Renal cortical epithelial cell (primary cell): Measurements from ENCODE around the gene IL1RAPL1. TPM values are rescaled to one million over a fixed set of nuclear protein-coding genes. Genes with fewer than 3 reads are reported as not detected.

Source experiments
- DNase-seq: peaks from one replicate; pipeline ENCODE4 v3.0.0-alpha.2; 2011; ENCODE audit warnings: low read depth
- total RNA-seq: library from RNA; depleted of rRNA; stranded (reverse); fragments of >200 nt; gene quantifications from 2 replicates; pipeline ENCODE4 v1.2.3, GENCODE V29; 2014

IL1RAPL1 gene
- total RNA-seq, 1 donor from 2014 or later: 0.05 TPM

DNA sequence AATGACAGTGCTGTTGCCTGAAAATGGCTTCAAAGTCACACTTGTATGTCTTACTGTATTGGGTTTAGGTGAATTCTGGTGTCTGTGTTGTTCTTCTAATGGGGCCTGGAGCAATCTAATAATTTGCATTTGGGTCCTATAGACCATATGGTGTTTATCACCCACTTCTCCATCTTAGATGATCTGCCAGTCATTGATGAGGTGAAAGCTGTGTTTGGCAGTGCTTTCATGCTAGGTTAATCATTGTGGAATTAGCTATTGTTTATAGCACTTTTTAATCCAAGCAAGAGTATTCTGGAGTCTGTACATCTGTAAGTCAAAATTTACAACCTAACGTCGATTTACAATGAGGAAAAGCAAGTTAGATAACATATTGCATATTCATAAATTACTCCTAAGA, 1055.9 kb downstream of the IL1RAPL1 start:
- no peak for DNase-seq

DNA sequence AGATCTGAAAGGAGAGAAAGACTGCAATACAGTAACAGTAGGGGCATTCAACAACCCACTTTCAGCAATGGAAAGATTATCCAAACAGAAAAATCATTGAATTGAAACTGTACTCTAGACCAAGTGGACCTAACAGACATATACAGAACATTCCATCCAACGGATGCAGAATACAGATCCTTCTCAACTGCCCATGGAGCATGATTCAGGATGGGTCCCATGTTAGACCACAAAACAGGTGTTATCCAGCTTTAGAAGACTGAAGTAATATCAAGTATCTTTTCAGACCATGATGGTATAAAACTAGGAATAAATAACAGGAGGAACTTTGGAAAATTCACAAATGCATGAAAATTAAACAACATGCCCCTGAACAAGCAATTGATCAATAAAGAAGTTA, 1060.9 kb downstream of the IL1RAPL1 start:
- DNase-seq: no peak

GRCh38 chrX:29652484-29652883, 1065.2 kb downstream of the IL1RAPL1 start:
- peak; percentile 85 for DNase-seq

- no peak for DNase-seq
These were observed 1066.5 kb downstream of the IL1RAPL1 start for GRCh38 chrX:29653721-29654120.

GRCh38 chrX:29659911-29660310, 1072.7 kb downstream of the IL1RAPL1 start:
- DNase-seq: no peak

DNA sequence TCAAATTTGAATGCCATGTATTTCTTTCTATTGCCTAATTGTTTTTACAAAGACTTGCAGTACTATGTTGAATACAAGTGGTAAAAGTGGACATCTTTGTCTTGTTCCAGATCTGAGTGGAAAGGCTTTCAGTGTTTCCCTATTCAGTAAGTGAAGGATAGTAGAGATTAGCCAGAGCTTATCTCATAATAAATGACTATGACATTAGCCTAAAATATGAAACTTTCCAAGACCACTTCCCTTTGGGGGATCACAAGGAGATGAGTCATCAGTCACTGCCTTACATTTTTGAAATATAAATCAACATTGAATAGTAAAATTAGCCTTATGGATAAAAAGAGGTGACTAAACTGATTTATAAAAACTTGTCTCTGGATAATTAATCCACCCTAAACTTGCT, 1074.0 kb downstream of the IL1RAPL1 start:
- no peak for DNase-seq

DNA sequence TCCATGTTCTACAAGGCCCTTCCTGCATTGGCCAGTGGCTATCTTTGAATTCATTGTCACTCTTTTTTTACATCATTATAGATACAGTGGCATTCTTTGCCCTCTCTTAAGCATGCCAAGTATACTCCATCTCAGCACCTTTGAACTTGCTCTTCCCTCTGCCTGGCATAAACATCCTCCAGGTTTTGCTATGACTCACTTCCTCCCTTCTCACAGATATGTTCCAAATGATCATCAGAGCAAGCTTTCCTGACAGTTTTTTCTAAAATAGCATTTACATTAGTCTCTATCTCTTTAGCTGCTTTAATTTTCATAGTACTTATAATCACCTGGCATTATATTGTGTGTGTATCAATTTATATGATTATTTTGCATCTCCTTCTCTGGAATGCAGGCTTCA, 1074.9 kb downstream of the IL1RAPL1 start:
- peak; percentile 83 for DNase-seq

DNA sequence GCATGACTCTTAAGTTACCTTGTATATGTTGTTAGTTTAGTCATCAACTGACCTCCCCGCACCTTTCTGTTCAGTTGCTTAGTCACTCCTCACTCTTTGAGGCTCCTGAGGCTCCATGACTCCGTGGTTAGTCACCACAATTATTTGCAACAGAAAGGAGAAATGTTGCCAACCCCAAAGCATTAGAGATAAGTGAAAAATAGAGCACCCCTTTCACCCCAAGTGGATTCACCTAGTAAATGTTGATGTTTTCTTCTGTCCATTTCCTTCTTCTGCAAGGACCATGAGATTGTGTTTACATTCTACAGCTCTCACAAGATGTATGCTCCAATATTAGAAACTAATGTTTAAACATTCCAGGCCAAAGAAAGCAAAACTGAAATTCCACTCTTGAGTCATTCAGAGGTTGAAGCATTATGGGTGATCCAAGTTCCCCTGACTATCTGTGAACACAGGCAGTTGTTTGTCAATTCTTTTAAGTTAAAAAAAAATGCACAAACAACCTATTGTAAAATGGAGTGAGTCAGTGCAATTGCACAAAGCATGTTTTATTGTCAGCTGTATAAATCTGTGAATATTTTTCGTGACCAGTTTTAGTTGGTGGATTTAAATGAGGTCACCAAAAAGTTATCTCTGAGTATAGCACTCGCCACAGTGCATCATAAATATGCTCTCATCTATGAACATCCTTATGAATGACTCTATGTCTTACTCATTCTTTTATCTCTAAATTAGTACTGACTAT, 1075.7 kb downstream of the IL1RAPL1 start:
- DNase-seq: peak; percentile 96

DNA sequence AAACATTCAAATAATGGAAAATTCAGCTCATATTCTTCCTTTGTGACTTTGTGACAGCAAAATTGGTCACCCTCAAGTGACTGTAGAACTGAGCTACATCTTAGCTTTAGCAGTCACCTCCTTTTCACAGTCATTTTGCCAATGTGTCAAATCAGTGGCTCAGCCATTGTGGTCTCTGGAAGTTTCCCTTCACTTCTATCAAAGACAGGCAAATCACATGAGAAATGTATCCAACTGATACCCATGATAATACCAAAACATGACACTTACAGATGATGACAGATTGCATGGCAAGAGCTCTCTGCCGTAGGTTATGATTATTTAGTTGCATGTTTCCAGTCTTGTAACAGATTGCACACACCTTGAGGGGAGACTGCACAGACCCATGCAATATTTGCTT, 1078.3 kb downstream of the IL1RAPL1 start:
- no peak for DNase-seq

GRCh38 chrX:29666366-29666765, 1079.1 kb downstream of the IL1RAPL1 start:
- DNase-seq: no peak

- no peak for DNase-seq
These were observed 1084.2 kb downstream of the IL1RAPL1 start for GRCh38 chrX:29671421-29671820.

GRCh38 chrX:29687687-29688086, 1100.4 kb downstream of the IL1RAPL1 start:
- DNase-seq: peak; percentile 15

DNA sequence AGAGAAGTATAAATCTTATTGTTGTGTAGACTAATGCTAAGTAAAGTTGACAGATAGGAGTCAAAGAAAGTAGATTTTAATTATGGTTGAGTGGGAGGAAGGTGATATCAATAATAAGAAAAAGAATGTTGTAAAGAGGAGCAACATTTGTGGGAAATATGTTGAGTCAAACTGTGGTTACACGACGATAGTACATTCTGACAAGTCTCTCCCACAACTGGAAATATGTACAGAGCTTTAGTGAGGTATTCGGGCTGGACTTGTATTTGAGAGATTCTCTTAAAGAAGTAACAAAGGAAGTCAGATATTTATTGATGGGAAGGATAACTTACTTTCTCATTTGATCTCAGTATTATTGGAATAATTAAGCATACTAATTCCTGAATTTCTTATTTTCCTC, 1102.8 kb downstream of the IL1RAPL1 start:
- DNase-seq: peak; percentile 1

DNA sequence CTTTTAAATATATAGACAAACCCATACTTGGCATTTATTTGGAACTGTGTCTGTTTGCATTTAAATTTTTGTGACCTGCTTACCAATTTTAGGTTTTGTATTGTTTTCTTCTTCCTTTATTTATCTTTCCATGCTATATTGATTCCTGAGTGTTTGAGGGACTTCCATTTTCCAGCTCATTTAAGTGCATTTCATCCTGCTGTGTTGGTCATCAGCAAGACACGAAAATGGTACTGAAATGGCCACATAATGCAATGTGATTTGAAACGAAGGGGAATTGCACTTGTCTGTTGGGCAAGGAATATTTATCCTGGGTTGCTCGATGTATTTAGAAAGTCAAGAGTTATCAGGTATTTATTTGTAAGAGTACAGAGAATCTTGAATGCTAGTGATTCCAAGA, 1103.8 kb downstream of the IL1RAPL1 start:
- DNase-seq: no peak

DNA sequence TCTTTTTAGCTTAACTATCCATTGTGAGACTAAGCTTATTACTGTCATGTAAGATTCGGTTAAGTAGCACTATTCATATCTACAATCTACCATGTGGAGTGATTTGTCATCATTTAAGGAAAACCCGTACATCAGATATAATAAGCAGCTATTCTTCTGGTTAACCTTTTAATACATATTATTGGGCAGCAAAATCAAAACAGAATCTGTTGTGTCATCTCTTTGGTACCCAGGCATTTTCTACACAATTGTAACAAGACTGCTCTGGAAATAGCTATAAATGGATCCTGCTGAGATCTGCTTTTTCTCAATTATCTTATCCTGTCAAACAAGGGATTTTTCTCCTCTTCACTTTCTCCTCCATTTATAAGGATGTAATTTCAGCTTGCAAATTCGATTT, 1106.7 kb downstream of the IL1RAPL1 start:
- DNase-seq: no peak

GRCh38 chrX:29699239-29699638, 1112.0 kb downstream of the IL1RAPL1 start:
- no peak for DNase-seq

GRCh38 chrX:29707088-29707487, 1119.8 kb downstream of the IL1RAPL1 start:
- no peak for DNase-seq

GRCh38 chrX:29721152-29721551, 1133.9 kb downstream of the IL1RAPL1 start:
- DNase-seq: no peak

GRCh38 chrX:29724316-29724715, 1137.1 kb downstream of the IL1RAPL1 start:
- DNase-seq: no peak

- no peak for DNase-seq
These were observed 1139.6 kb downstream of the IL1RAPL1 start for GRCh38 chrX:29726811-29727210.

GRCh38 chrX:29728639-29729038, 1141.4 kb downstream of the IL1RAPL1 start:
- DNase-seq: peak; percentile 1

DNA sequence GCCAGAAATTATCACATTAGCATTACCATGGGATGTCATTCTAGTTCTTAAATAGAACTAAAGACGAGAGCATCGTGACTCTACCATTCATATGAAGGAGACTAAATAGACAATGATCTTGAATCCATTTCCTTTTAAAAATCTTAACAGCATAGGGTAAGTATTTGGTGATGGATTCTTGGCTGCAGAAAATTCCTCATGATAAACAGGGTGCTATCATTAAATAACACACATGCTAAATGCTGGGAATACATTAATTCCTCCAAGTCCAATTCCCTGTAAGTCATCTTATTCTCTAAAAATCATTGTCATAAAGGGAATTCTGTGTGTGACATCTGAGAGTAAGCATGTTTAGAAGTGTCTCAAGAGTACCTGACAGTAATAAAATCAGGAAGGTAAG, 1157.7 kb downstream of the IL1RAPL1 start:
- no peak for DNase-seq

- DNase-seq: no peak
These were observed 1159.1 kb downstream of the IL1RAPL1 start for GRCh38 chrX:29746326-29746725.

GRCh38 chrX:29762006-29762405, 1174.8 kb downstream of the IL1RAPL1 start:
- no peak for DNase-seq
